Urothelium cell line (cell line): ENCODE measurements around the gene VPS8.
A peak's percentile ranks its signal among the peaks of the same experiment; 100 is the strongest.
"Not testable (repeated sequence)": the region's sequence is repeated elsewhere in the genome, so short reads cannot be mapped to it uniquely, and the experiment has no call there.

ENCODE experiments used
- DNase-seq: peaks from one replicate; pipeline ENCODE4 v3.0.0; 2011; ENCODE audit warnings: low spot score, mixed read lengths
- FAIRE-seq: peaks from 2 replicates; lab custom pipeline; 2011; peaks lifted over from hg19 to GRCh38; lab: Jason Lieb, UNC

VPS8 gene

DNA sequence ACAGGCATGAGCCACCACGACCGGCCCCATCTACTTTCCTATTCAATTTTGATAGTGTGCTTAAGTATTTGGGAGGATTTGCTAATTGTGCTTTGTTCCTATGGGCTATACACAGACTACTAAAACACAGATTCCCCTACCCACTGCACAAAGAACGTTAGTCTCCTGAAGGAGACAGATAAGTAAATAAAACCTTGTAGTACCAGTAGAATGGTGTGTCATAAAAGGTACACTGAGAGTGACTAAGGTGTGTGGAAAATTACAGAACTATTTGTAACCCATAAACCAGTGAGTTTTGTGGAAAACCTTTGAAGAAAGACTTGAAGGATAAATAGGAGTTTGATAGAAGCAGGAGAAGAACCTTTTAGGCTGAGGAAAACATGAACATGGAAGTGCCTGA lies 158.2 kb downstream of the VPS8 start:
- DNase-seq (no peak), FAIRE-seq (no peak)

DNA sequence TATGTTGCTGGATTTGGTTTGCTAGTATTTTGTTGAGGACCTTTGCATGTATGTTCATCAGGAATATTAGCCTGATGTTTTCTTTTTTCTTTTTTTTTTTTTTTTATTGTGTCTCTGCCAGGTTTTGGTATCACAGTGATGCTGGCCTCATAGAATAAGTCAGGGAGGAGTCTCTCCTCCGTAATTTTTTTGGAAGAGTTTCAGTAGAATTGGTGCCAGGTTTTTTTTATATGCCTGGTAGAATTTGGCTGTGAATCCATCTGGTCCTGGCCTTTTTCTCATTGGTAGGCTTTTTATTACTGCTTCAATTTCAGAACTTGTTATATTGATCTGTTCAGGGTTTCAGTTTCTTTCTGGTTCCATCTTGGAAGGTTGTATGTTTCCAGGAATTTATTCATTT lies 165.8 kb downstream of the VPS8 start:
- DNase-seq (no peak), FAIRE-seq (no peak)

DNA sequence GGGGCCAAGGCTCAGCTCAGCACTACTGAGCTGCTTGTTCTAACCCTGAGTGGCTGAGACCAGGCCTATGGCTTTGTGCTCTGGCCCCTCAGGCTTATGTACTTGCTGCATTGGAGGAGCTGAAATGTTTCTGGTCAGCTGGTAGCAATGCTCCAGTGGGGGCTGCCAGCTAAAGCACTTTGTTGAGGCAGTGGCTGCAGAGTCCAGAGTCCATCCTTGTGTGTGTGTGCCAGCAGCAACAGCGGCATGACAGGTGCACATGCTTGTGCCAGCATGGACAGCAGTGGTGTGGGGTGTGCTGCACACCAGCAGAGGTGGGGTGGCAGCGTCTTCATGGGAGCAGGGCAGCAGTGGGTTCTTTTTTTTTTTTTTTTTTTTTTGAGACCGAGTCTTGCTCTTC lies 169.1 kb downstream of the VPS8 start:
- no peak for FAIRE-seq
- no peak for DNase-seq

DNA sequence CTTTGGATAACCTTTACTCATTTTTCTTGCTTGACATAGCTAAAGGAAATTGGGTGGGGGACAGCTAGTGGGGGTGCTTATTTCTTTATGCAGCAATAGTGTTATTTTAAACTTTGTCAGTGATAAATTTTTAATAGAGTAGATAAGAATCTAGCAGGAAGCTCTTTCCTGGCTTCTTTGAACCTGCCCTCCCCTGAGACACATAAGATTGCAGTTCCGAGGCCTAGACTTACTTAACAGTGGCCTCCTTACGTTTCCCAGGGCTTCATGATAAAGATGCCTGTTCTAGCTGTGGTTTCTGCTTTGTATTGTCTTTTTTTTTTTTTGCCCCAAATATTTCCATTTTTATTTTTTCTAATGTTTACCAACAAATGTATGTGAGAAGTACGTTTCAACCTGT lies 170.1 kb downstream of the VPS8 start:
- FAIRE-seq (no peak), DNase-seq (no peak)

DNA sequence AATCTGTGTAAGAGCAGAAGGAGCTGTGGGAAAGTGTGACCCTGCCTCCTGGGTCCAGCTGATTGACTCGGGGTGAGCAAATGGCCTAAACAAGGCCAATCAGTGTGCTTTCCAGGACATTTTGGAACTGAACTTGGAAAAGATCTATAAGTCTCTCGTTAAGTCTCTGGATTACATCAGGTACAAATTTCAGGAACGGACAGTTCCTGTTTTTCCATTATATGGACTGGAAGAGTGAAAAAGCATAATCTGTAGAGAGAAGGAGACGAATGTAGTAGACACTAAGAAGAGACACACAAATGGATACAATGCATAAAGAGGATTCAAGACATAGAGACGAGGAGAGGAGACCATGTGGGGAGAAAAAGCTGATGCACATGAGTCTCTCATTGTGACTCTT lies 173.6 kb downstream of the VPS8 start:
- DNase-seq: no peak
- no peak for FAIRE-seq

DNA sequence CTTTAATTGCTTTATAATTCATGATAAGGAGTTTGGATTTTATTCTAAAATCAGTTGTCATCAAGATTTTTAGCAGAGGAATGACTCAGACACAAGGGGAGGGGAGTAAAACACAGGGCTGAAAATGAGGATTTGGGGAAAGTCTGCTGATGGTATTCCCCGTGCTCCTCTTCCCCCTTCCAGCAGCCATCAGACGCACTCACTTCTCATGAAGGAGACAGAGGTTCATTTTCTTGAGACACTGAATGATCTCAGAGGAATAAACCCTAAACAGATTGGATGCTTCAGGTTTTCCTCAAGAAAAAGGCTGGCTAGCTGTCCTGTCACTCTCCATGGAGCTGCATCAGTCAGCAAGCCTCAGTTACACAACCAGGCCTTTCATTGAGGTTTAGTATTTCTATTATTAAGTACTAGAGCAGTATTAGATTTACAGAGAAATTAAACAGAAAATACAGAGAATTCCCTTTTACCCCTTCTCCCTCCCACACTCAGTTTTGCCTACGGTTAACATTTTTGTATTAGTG lies 174.5 kb downstream of the VPS8 start:
- no peak for FAIRE-seq
- no peak for DNase-seq

DNA sequence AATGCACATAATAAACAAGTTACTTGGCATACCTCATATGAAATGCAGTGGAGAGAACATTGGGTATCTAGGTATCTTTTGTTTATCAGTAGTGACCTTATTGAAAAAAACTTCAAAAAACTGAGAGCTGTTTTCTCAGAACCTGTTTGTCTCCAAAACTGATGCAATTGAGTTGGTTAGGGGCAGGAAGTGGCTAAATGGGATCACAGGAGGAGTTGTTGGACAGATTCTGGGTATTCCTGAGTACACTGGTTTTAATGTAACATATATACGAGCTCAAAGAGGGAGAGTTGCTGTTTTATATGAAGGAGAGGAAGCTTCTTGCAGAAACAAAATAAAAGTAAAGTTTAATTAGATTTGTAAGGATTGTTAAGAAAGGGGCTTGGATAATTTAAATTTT lies 181.4 kb downstream of the VPS8 start:
- FAIRE-seq: no peak

DNA sequence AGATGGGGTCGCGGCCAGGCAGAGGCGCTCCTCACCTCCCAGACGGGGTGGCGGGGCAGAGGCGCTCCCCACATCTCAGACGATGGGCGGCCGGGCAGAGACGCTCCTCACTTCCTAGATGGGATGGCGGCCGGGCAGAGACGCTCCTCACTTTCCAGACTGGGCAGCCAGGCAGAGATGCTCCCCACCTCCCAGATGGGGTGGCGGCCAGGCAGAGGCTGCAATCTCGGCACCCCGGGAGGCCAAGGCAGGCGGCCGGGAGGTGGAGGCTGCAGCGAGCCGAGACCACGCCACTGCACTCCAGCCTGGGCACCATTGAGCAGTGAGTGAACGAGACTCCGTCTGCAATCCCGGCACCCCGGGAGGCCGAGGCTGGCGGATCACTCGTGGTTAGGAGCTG lies 191.9 kb downstream of the VPS8 start:
- not testable (repeated sequence) for DNase-seq, FAIRE-seq

More for the DNA sequence above, 181.4 kb downstream of the VPS8 start:
- no peak for DNase-seq

DNA sequence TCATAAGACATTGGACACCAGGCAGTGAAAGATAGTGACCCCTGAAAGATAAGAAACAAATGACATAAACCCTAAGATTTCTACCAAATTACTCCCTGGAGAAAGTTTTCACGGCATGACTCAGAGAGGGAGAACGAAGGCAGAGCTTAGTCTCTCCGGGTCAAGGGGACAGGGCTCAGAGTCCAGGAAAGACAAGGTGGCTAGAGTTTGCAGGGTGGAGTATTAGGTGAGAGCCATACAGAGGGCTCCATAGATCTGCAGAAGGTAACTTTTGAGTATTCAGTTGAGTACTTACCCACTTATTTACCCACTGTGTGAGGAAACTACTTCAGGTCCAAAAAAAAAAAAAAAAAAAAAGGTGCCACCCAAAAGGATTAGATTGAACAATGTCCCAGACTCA lies 197.7 kb downstream of the VPS8 start:
- DNase-seq: no peak
- no peak for FAIRE-seq

DNA sequence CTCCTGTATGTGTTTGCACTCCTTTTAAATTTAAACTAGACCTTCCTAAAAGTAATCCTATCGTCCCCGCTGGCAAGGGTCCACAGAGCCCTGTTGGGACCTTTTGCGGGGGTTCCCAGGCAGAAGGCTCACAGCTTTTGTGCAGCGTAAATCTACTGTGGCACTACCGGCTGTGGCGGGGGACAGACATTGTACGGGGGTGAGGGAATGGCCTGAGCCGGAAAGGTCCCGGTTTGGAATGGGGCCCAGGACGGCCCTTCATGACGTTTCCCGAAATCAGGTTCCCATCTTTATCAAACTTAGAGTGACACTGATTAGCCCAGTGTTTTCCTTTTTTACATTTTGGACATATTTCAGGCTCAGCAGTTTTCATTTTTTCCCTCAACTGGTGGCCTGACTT lies 205.6 kb downstream of the VPS8 start:
- not testable (repeated sequence) for FAIRE-seq, DNase-seq

DNA sequence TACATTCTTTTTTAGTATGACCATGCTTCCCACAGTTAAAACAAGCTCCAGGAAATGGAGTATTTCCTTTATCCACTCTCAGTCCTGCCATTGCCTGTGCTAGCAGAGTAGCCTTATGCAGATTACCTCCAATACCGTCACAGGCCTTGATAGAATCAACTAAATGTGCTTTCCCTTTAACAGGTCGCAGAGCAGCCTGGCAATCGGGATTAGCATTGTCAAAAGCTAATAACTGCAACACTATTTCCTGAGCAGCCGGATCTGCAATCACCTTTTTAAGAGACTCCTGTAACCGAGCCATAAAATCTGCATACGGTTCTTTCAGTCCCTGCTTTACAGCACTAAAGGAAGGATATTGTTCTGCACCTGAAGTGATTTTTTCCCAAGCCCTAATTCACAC lies 206.0 kb downstream of the VPS8 start:
- not testable (repeated sequence) for DNase-seq, FAIRE-seq

DNA sequence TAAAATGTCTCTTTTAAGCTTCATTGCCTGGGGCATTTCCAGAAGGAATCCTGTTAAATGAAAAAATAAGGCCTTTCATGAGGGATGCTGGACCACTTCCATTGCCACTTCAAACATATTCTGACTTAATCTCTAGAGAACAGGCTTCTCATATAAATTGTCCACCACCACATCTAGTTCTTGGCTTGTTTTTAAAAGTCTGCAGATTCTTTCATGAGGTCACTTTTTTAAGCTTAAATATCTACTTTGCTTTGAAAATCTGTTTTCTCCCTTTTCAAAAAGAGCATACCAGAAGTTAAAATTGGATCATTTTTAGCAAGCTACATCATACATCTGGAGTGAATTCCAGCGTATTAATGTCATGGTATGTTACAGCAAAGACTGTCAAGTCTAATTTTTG lies 209.3 kb downstream of the VPS8 start:
- DNase-seq (no peak), FAIRE-seq (no peak)

DNA sequence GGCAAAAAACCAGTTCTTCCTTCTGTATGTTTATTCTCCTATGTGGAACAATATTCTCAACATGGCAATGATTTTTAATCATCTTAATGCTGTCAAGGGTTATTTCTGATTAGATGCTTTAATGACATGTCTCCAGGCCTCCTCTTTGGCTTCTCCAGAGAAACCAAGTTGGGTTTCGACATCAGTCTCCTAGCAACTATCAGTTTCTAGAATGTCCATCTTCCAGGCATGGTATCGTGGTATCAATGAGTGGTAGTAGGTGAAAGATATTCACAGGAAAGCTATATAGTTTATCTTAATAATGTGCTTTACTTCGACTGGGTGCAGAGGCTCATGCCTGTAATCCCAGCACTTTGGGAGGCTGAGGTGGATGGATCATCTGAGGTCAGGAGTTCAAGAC lies 212.4 kb downstream of the VPS8 start:
- FAIRE-seq: no peak
- no peak for DNase-seq

DNA sequence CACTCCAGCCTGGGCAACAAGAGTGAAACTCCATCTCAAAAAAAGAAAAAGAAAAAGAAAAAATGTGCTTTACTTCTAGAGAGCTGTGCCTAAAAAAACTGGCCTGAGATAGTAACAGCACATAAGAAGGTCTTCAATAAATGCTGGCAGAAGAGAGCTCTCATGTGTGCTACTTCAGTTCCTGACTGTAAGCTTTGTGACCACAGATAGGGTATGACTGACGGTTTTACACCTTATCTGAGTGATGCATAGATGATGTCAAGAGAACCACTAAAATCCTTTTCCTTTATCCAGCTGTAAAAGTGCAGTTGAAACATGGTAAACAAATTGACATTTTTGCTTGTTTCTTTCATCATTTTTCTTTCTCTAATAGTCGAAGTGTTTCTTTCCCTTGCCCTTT lies 213.0 kb downstream of the VPS8 start:
- no peak for FAIRE-seq

DNA sequence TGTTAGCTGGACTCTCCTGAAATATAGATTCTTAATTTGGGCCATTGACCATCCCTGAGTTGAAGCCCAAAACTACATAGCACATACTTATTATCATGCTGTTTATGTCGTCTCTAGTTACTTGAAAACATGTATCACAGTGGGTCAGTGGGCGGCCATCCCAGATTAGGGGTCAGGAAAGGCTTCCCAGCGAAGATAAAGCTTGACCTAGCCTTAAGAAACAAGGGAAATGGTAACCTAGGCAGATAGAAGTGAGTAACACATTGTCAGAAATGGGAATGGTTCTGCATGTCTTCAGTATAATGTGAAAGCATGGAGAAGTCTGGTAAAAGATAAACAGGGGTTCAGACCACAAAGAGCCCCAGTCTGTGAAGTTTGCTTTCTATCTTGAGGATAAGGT lies 216.2 kb downstream of the VPS8 start:
- DNase-seq (no peak), FAIRE-seq (no peak)

More for the DNA sequence above, 213.0 kb downstream of the VPS8 start:
- no peak for DNase-seq

DNA sequence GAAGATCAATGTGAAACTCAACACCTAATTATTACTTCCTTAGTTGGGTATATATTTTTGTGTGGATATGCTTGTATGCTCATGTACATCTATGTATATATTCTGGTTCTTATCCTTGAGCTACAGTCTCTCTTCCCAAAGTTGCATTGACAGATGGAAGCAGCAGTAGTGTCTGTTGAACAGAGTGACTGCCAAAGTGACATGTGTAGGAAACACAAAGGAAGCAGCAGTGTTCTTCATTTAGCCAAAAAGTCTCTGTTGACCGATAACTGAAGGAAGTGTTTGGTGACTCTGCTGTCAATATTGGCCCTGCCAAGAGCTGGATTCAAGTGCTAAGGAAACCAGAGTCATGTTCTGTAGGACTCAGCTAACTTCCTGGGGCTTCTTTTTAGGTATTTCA lies 217.1 kb downstream of the VPS8 start:
- DNase-seq (no peak), FAIRE-seq (no peak)

DNA sequence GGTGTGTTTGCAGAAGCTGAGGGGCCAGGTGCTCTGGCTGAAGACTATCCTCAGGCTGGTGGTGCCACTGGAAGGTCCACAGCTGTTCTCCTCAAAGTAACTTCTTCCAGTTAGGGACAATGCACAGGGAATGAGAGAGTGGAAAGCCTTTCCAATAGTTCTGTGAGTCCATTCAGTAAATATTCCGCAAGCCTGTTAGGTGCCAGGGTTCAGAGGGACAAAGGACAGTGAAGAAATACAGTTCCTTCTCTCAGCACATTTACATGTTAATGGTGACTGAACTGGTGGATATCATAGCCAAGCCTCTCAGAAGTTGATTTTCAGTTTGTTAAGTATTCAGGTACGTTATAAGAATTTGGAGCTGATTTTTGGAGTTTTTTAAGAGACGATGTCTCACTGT lies 218.4 kb downstream of the VPS8 start:
- no peak for DNase-seq
- no peak for FAIRE-seq

DNA sequence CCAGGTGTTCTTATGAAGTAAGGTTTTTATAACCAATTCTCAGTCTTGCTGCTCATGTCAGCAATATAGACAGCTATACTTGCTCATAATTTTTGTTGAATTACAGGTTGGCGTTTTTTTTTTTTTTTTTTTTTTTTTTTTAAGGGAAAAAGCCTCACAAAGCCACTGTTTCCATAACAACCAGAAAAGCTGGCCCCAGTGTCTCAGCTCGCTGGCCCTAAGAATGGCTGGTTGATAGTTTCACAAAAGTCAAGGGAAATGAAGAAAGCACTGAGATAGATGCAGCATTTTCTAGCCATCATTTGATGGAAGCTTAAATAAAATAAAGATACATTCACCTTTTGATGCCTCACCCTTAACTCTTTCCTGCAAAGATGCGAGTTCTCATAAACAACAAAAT lies 219.0 kb downstream of the VPS8 start:
- FAIRE-seq: no peak

DNA sequence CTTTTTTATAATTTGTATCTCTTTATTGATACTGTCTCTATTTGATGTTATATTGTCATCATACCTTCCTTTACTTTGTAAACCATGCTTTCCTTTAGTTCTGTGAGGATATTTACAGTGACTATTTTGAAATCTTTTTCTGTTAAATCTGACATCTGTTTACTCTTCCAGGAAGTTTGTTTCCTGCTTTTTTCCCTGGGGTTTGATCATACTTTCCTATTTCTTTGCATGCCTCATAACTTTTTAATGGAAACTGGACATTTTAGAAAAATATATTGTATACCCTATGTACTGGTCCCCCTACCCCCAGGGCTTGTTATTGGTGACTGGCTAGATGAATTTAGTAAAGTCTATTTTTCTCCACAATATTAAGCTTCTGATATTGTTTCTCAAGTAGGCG lies 225.8 kb downstream of the VPS8 start:
- DNase-seq (no peak), FAIRE-seq (no peak)

More for the DNA sequence above, 219.0 kb downstream of the VPS8 start:
- DNase-seq: no peak

DNA sequence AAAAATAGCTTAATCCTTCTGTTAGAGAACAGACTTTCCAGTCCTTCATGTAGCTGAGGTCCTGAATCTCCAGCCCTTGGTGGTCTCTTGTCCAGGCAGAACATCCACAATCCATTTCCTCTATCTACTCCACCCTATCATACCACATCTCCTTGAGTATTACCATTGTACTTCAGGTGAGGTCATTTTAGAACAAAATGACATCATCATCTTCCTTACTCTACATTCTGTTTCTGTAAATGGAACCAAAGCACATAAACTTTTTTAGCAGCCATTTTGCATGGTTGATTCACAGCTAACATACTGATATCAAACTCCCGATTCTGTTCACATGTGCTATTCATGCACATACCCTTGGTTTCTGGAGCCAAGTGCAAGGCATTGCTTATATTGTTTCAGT lies 228.5 kb downstream of the VPS8 start:
- no peak for FAIRE-seq
- no peak for DNase-seq

DNA sequence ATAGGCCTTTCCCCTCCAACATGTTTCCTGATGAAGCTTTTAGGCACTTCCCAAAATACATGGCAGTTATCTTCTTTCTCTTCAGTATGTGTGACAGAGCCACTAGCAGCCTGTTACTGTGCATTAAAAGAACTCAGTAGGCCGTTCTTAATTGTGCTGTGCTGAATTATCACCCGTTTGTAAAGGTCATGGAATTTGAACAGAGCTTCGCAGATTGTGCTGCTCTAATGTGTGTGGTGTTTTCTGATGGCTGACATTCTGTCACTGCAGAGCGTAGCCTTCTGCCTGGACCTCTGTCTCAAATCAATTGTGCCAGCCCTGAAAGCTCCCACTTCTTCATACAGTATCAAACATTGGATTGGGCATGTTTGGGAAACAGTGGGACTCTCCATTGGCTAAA lies 229.6 kb downstream of the VPS8 start:
- no peak for DNase-seq
- no peak for FAIRE-seq

DNA sequence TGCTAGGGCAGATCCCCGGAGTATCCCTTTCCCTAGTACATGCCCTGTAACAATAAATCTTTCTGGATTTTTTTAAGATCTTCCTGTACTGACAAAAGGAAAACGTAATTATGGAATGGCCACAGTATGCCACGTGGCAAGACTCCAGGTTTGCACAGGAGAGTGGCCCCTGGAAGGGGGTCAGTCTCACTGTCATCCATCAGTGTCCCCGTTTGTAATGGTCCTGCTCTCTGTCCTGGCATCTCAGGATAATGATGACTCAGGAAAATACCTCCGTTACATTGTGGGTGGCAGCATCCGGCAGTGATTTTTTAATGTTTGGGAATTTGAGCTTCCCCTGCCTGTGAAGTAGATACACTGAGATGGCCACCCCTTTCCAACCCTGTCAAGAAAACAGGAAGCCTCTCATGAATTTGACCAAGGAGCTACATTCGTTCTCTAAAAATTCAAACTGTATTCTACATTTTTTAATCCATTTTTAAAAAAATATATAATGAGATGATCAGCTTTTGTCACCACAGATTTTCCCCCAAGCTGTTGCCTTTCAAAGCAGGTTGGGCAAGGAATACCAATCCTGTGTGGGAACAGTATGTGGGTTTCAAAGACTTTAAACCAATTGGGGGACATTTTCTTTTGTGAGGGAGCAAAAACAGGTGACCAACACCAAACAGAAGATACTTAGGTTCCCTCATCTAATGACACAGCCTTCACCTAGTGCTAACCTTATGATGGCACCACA lies 230.5 kb downstream of the VPS8 start:
- FAIRE-seq: no peak
- peak; percentile 54 for DNase-seq

DNA sequence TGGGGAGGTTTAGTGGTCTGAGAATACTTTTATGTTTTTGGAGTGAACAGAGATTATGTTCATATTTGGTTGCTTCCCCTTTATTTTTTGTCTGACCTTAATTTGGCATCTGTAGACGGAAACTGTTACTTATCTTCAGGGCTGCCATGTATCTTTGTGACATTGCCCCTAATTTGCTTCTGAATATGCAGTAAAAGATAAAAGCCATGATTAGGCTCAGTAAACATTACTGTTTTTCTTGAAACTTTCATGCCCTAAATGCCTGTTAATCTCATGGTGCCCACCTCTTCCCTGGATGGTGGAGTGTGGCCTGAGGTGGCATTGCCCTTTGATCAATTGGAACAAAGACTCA lies 234.2 kb downstream of the VPS8 start:
- DNase-seq: no peak
- FAIRE-seq: no peak
